K562 (cell line): ENCODE measurements around the gene CMA1. TPM values are rescaled to one million over a fixed set of nuclear protein-coding genes. Genes with fewer than 3 reads are reported as not detected.

Experiments
- ATAC-seq: fragments of 200-7000 bp; cut with Tn5 transposase; 3 replicates; pipeline ENCODE4 v1.9.1; 2020; ENCODE audit warnings: moderate library complexity
- BruUV-seq: library from RNA; stranded (reverse); fragments of 400-500 nt; replicated peaks from 2 replicates; lab custom pipeline; 2021; lab: Mats Ljungman, UMichigan
- CTCF ChIA-PET: fragments of 300-600 bp; formaldehyde crosslinking; extraction: SDS; loops from one replicate; lab custom pipeline; 2021; ENCODE audit warnings: low intra/inter-chr PET ratio; lab: Yijun Ruan, JAX
- POLR2A ChIA-PET: fragments of 300-600, 350-650 bp; sonication (Branson Sonifier 250); formaldehyde crosslinking; extraction: SDS; loops from one replicate; lab custom pipeline; 2021; ENCODE audit warnings: antibody characterized with exemption, inconsistent platforms; lab: Yijun Ruan, JAX
- DNase-seq, 4 experiments: peaks; one replicate each; pipeline versions ENCODE4 v3.0.0 to v3.0.0-alpha.2; 2011 to 2018; ENCODE audit warnings: low spot score in 3 of 4, mixed read lengths in 3 of 4; ENCODE audit errors: extremely low read depth in 1 of 4
- FAIRE-seq: peaks from 2 replicates; lab custom pipeline; 2011; peaks lifted over from hg19 to GRCh38; lab: Jason Lieb, UNC
- H2AFZ ChIP-seq: 2 replicates; pipeline ENCODE4 v1.6.0; 2011; ENCODE audit warnings: low read depth, low read length, control low read depth, inconsistent platforms
- H3K27ac ChIP-seq: fragments of 200-600 bp; 3 replicates; pipeline ENCODE4 v1.8.0; 2011; ENCODE audit warnings: low read depth, mild to moderate bottlenecking, control low read depth, inconsistent platforms, low read length, moderate library complexity, mixed read lengths; ENCODE audit errors: extremely low read depth
- H3K27me3 ChIP-seq, 2 experiments: fragments of 300-600 bp in 1 of 2; 2 replicates in 1 of 2; 3 replicates in 1 of 2; pipeline versions ENCODE4 v1.6.0 to v1.8.0; 2011; ENCODE audit warnings: inconsistent platforms in 2 of 2, low read length in 2 of 2, mild to moderate bottlenecking in 1 of 2, mixed read lengths in 1 of 2, moderate library complexity in 1 of 2; ENCODE audit not compliant: control insufficient read depth in 2 of 2, insufficient read depth in 2 of 2
- H3K36me3 ChIP-seq: fragments of 300-600 bp; 3 replicates; pipeline ENCODE4 v1.8.0; 2011; ENCODE audit warnings: mild to moderate bottlenecking, low read length, inconsistent platforms; ENCODE audit not compliant: control insufficient read depth, insufficient read depth
- H3K4me1 ChIP-seq, 2 experiments: fragments of 200-600 bp in 1 of 2; replicated peaks in 1 of 2; 2 replicates in 1 of 2; 3 replicates in 1 of 2; pipeline versions ENCODE4 v1.5.1 to v1.8.0; 2011; ENCODE audit warnings: inconsistent platforms in 2 of 2, low read length in 2 of 2, mild to moderate bottlenecking in 1 of 2, mixed read lengths in 1 of 2, moderate library complexity in 1 of 2; ENCODE audit not compliant: control insufficient read depth in 2 of 2, insufficient read depth in 2 of 2
- H3K4me2 ChIP-seq: 2 replicates; pipeline ENCODE4 v1.6.1; 2011; ENCODE audit warnings: low read length, control low read depth, inconsistent platforms, mixed read lengths; ENCODE audit not compliant: insufficient read depth
- H3K4me3 ChIP-seq: fragments of 200-600 bp; sonication (generic), shearing (Covaris generic); 2 replicates; pipeline ENCODE4 v1.5.1; 2016; ENCODE audit warnings: control low read depth, inconsistent platforms
- H3K79me2 ChIP-seq: fragments of 200-600 bp; 3 replicates; pipeline ENCODE4 v1.8.0; 2011; ENCODE audit warnings: low read length, inconsistent platforms; ENCODE audit not compliant: control insufficient read depth, insufficient read depth
- H3K9ac ChIP-seq, 2 experiments: 2 replicates each; pipeline versions ENCODE4 v1.6.0 to v1.6.1; 2011; ENCODE audit warnings: low read depth in 2 of 2, low read length in 2 of 2, control low read depth in 1 of 2, inconsistent platforms in 1 of 2, mild to moderate bottlenecking in 1 of 2, mixed read lengths in 1 of 2; ENCODE audit not compliant: insufficient read depth in 1 of 2
- H3K9me1 ChIP-seq: one replicate; pipeline ENCODE4 v1.6.0; 2011; ENCODE audit warnings: inconsistent platforms, mild to moderate bottlenecking, low read length, moderate library complexity; ENCODE audit not compliant: control insufficient read depth, insufficient read depth
- H3K9me3 ChIP-seq: replicated peaks from 2 replicates; pipeline ENCODE4 v1.5.1; 2011; ENCODE audit warnings: low read depth, low read length, inconsistent platforms; ENCODE audit not compliant: control insufficient read depth, insufficient read depth
- H4K20me1 ChIP-seq: replicated peaks from 2 replicates; pipeline ENCODE4 v1.6.1; 2011; ENCODE audit warnings: low read length, inconsistent platforms, mixed read lengths; ENCODE audit not compliant: control insufficient read depth, insufficient read depth
- CHAMP1 ChIP-seq: fragments of 450-650 bp; IDR thresholded peaks from 2 replicates; pipeline ENCODE4 v1.6.1; 2016; ENCODE audit warnings: mild to moderate bottlenecking
- CHD4 ChIP-seq: fragments of 200-600 bp; sonication (generic); IDR thresholded peaks from 3 replicates; pipeline ENCODE4 v1.6.1; 2012; ENCODE audit warnings: low read depth, mild to moderate bottlenecking, mixed read lengths, low read length, inconsistent platforms; ENCODE audit not compliant: insufficient read depth, insufficient replicate concordance, poor library complexity, severe bottlenecking
- POLR2B ChIP-seq: fragments of 450-650 bp; IDR thresholded peaks from 2 replicates; pipeline ENCODE4 v1.6.1; 2018; ENCODE audit warnings: low read depth; ENCODE audit not compliant: partially characterized antibody
- SFPQ ChIP-seq: fragments of 200-400 bp; formaldehyde crosslinking; IDR thresholded peaks from 2 replicates; pipeline ENCODE4 v1.6.1; 2017; ENCODE audit warnings: mild to moderate bottlenecking, low read depth, low read length, moderate library complexity
- SRSF7 ChIP-seq: fragments of 200-400 bp; formaldehyde crosslinking; optimal IDR thresholded peaks from 2 replicates; pipeline ENCODE3; 2017; ENCODE audit warnings: mild to moderate bottlenecking, low read depth, low read length
- USF1 ChIP-seq: sonication (generic); formaldehyde crosslinking; IDR thresholded peaks from 2 replicates; pipeline ENCODE4 v1.9.0; 2022; ENCODE audit warnings: mild to moderate bottlenecking, missing genetic modification reagents
- ZMIZ1 ChIP-seq, 2 experiments: fragments of 150-350 bp in 1 of 2; IDR thresholded peaks; 2 replicates each; pipeline ENCODE4 v1.6.1; 2012 to 2016; ENCODE audit warnings: low read depth in 2 of 2, low read length in 2 of 2, mild to moderate bottlenecking in 1 of 2, moderate library complexity in 1 of 2
- ZNF197 ChIP-seq: fragments of 200-800 bp; sonication (Bioruptor generic); IDR thresholded peaks from 2 replicates; pipeline ENCODE4 v1.6.1; 2016; ENCODE audit warnings: low read depth, missing genetic modification characterization, missing compliant biosample characterization
- ZNF41 ChIP-seq: fragments of 250-450 bp; sonication (Bioruptor Pico); conservative IDR thresholded peaks from 2 replicates; pipeline ENCODE4 v1.4.0; 2020; ENCODE audit warnings: mild to moderate bottlenecking
- in situ Hi-C: fragments of 300-500 bp; cut with MboI; formaldehyde crosslinking; loops from 4 replicates; pipeline ENCODE4 v1.15.0; 2018; ENCODE audit warnings: inconsistent platforms, mixed read lengths
- intact Hi-C: fragments of 100-400 bp; cut with micrococcal nuclease; formaldehyde crosslinking; loops from 2 replicates; pipeline ENCODE4 v1.14.2; 2022
- polyA plus RNA-seq, 8 experiments: library from polyadenylated mRNA; depleted of rRNA in 4 of 8; stranded (reverse) in 5 of 8; unstranded in 3 of 8; fragments of >200 nt; fragmentation: Nextera tagmentation in 2 of 8; fragmentation: Illumina TruSeq in 1 of 8; extraction: Ambion mirVana in 2 of 8; extraction: Trizol in 1 of 8; gene quantifications; 2 replicates each; pipeline versions ENCODE4 v1.2.1 to v1.2.3, GENCODE V29; 2011 to 2014; ENCODE audit warnings: inconsistent platforms in 1 of 8, missing spikeins in 1 of 8
- total RNA-seq, 7 experiments: library from RNA; depleted of rRNA in 6 of 7; stranded (reverse); fragments of >200 nt in 6 of 7; fragmentation: Illumina TruSeq in 2 of 7; extraction: Trizol in 2 of 7; gene quantifications; 2 replicates each; pipeline versions ENCODE4 v1.2.1 to v1.2.3, GENCODE V29; 2011 to 2021; ENCODE audit warnings: low replicate concordance in 1 of 7

The CMA1 gene
- total and polyA plus RNA-seq, 9 of the 15 experiments (the other 6 are each of a cell fraction or from before 2014, with no cell fraction given) = not detected

GRCh38 chr14:24461336-24461735, 46.7 kb downstream of the CMA1 start:
- no peaks in the 10 kb centered on the region for H4K20me1 ChIP-seq
- DNase-seq (no peak), ATAC-seq (no peak), FAIRE-seq (no peak)
- H2AFZ ChIP-seq = no peak overlapping the region
- in situ Hi-C loops (no loop called here), intact Hi-C loops (no loop called here)
- no peak overlapping the region for H3K9ac ChIP-seq
- ChIA-PET CTCF (no interaction called here), POLR2A (no interaction called here)
- H3K4me1 ChIP-seq = no peaks in the 10 kb centered on the region; a peak in 2 of 5 replicates
- no peaks in the 10 kb centered on the region for H3K36me3 ChIP-seq
- TF ChIP-seq USF1 (CRISPR knock-in tag) (no peak), CHAMP1 (no peak), SRSF7 (no peak), SFPQ (no peak), ZNF41 (CRISPR knock-in tag) (no peak), CHD4 (no peak), ZMIZ1 (IDR thresholded peaks at IDR 0.05; ENCODE audit: low read depth in 2 of 2, low read length in 2 of 2) (no peak), ZNF197 (no peak), POLR2B (no peak)
- no peaks in the 10 kb centered on the region for H3K9me3 ChIP-seq
- no peaks in the 10 kb centered on the region for H3K27me3 ChIP-seq
- BruUV-seq = no TSS peak
- no peak overlapping the region for H3K27ac ChIP-seq
- no peak overlapping the region for H3K4me3 ChIP-seq
- H3K79me2 ChIP-seq = no peaks in the 10 kb centered on the region
- H3K4me2 ChIP-seq = no peak overlapping the region
- H3K9me1 ChIP-seq = no peaks in the 10 kb centered on the region
